ENCODE data around the gene RRP1.

DNA sequence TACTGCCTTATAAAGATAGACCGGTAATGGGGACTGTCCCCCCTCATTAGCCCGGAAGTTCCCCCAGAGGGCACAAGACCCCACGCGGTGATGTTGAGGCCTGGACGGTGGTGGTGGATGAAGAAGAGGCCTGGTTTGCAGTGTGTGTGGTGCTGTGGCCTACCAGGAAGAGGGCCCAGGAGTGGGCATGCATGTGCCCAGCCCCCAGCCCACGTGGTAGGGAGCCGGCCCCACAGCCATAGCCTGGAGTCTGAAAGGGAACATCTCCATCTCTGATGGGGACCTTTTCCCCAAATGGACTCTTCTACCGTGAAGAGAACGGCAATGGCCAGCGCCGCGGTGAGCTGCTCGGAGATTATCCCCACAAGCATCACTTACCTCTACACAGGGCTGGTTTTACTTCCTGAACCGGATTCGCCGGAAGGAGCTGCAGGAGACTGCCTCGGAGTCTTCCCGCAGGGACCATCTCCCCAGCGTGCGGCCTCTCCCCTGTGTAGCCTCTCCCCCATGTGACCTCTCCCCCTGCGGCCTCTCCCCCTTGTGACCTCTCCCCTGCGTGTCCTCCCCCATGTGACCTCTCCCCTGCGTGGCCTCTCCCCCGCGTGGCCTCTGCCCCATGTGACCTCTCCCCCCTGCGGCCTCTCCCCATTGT lies 20.6 kb downstream of the RRP1 start:
- TF ChIP-seq, protein P1, sequence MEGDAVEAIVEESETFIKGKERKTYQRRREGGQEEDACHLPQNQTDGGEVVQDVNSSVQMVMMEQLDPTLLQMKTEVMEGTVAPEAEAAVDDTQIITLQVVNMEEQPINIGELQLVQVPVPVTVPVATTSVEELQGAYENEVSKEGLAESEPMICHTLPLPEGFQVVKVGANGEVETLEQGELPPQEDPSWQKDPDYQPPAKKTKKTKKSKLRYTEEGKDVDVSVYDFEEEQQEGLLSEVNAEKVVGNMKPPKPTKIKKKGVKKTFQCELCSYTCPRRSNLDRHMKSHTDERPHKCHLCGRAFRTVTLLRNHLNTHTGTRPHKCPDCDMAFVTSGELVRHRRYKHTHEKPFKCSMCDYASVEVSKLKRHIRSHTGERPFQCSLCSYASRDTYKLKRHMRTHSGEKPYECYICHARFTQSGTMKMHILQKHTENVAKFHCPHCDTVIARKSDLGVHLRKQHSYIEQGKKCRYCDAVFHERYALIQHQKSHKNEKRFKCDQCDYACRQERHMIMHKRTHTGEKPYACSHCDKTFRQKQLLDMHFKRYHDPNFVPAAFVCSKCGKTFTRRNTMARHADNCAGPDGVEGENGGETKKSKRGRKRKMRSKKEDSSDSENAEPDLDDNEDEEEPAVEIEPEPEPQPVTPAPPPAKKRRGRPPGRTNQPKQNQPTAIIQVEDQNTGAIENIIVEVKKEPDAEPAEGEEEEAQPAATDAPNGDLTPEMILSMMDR (IDR thresholded peaks at IDR 0.05), result no peak
- TF ChIP-seq POLR2A (IDR thresholded peaks at IDR 0.05), result no peak
- TF ChIP-seq POLR2AphosphoS5 (IDR thresholded peaks at IDR 0.05; ENCODE audit: insufficient read depth in 1 of 2, low read depth in 1 of 2), result no peak

All from vagina (tissue), 2 donors.